Mononuclear cell (primary cell): Measurements from ENCODE around the gene CMTM8. TPM values are rescaled to one million over a fixed set of nuclear protein-coding genes. Genes with fewer than 3 reads are reported as not detected.

ENCODE experiments used
- H3K27me3 ChIP-seq: 2 replicates; pipeline ENCODE4 v1.6.0; 2011; ENCODE audit warnings: low read length, control low read depth; ENCODE audit not compliant: insufficient read depth
- H3K4me1 ChIP-seq: 2 replicates; pipeline ENCODE4 v1.5.1; 2011; ENCODE audit warnings: mild to moderate bottlenecking, low read length, control low read depth; ENCODE audit not compliant: insufficient read depth
- H3K4me3 ChIP-seq: 2 replicates; pipeline ENCODE4 v1.5.1; 2011; ENCODE audit warnings: mild to moderate bottlenecking, low read length, moderate library complexity
- H3K9me3 ChIP-seq: 2 replicates; pipeline ENCODE4 v1.5.1; 2011; ENCODE audit warnings: low read depth, mild to moderate bottlenecking, control low read depth, low read length
- total RNA-seq: library from RNA; depleted of rRNA; stranded (reverse); fragments of >200 nt; gene quantifications from one replicate; pipeline ENCODE4 v1.2.3, GENCODE V29; 2012

CMTM8 gene
- total RNA-seq, 1 donor = 2.9 TPM

DNA sequence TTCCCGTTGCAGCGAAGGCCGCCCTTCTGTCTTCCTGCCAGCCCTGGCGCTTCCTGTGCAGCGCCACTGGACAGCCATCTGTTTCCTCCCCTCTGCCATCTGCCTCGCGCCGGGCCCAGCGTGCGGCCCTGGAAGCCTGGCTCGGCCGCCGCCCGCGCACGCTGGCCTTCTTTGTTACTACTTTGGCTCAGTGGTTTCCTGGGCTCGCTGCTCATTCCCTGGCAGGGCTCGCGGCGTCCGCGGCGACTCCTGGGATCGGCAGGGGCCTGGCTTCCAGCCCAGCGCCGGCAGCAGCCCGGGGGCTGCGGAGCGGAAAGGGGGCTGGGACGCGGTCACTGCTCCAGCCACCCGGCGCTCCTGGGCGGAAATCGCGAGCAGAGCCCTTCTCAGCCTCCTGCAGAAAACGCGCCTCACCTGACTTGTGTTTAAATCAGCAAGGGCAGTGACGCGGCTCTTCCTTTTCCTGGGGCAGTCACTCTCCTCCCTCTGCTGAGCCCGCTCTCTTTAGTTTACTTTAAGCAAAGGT, 163.1 kb downstream of the CMTM8 start:
- no peaks in the 10 kb centered on the region for H3K9me3 ChIP-seq
- H3K27me3 ChIP-seq = no peaks in the 10 kb centered on the region
- H3K4me1 ChIP-seq = peaks cover 95% of the 10 kb centered on the region
- peak overlapping the region; percentile 54 for H3K4me3 ChIP-seq

DNA sequence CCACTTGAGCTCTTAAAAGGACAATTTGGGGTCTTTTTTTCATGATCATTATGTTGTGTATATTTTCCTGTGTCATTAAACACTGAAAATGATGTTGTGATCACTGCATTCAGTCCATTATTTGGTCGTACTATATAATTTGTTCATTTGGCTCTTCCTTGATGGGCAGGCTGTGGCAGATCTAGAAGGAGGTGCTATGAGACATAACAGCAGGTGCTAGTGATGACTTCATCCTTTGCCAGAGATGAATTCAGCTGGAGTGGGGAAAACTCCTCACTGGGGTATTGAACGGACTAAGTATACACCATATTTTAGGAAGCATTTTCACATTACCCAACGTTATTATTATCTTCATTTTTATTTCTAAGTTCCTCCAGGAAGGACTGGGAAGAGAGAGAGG, 165.2 kb downstream of the CMTM8 start:
- Histone ChIP-seq H3K4me3 (no peak overlapping the region), H3K27me3 (no peaks in the 10 kb centered on the region), H3K9me3 (no peaks in the 10 kb centered on the region), H3K4me1 (peaks cover 99% of the 10 kb centered on the region)

DNA sequence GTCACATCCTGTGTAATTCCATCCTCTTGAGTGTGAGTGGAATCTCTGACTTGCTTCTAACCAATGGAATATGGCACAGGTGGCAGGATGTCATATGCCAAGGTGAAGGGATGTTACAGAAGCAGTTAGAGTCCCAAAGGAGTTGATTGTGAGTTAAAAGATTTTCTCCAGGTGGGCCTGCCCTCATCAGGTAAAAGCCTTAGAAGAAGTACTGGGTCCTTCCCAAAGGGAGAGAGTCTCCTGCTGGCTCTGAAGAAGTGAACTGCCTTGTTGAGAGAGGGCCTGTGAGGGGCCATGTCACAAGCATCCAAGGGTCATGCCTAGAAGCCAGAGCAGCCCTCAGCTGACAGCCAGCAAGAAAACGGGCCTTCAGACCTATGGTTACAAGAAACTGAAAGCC, 166.2 kb downstream of the CMTM8 start:
- H3K4me3 ChIP-seq = no peak overlapping the region
- no peaks in the 10 kb centered on the region for H3K27me3 ChIP-seq
- H3K4me1 ChIP-seq = peaks cover 99% of the 10 kb centered on the region
- H3K9me3 ChIP-seq = no peaks in the 10 kb centered on the region

DNA sequence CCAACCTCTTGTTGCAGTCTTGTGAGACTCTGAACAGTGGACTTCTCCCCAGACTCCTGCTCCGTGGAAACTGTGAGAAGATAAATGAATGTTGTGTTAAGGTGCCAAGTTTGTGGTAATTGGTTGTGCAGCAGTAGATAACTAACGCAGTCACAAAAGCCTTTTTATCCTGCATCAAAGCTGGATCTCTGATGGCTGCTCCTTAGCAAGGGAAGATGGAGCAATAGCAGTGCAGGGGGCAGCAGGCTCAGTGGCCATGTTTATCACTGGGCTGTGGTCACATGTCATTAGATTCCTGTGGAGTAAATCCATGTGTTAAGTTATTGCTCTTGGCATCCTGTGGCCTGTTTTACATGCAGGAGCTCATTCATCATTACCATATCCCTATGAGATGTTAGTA, 166.7 kb downstream of the CMTM8 start:
- H3K27me3 ChIP-seq = no peaks in the 10 kb centered on the region
- no peak overlapping the region for H3K4me3 ChIP-seq
- H3K4me1 ChIP-seq = peaks cover 99% of the 10 kb centered on the region
- H3K9me3 ChIP-seq = no peaks in the 10 kb centered on the region

DNA sequence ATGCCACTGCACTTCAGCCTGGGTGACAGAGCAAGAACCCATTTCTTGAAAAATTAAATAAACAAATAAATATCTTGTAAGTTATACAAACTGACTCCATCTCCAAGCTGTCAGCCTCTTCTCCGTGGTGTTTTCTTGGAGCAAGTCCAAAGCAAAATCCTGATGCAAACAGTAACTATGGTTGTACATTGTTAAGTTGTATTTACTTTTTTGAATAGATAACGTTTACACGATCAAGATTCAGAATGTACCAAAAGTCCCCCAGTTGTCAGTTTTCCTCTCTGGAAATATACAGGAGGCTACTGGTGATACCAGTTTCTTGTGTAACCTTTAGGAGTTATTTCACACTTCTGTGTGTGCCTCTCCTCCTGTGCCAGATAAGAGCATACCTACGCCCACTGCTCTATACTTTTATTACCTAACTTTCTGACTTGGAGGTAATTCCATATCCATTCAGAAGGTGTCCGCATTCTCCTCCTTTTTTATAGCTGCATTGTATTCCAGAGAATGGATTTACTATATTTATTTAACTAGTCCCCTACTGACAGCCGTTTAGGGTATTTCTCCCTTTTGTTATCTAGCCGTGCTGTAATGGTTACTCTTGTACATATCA, 167.3 kb downstream of the CMTM8 start:
- H3K4me1 ChIP-seq = peaks cover 99% of the 10 kb centered on the region
- no peaks in the 10 kb centered on the region for H3K9me3 ChIP-seq
- no peaks in the 10 kb centered on the region for H3K27me3 ChIP-seq
- no peak overlapping the region for H3K4me3 ChIP-seq

DNA sequence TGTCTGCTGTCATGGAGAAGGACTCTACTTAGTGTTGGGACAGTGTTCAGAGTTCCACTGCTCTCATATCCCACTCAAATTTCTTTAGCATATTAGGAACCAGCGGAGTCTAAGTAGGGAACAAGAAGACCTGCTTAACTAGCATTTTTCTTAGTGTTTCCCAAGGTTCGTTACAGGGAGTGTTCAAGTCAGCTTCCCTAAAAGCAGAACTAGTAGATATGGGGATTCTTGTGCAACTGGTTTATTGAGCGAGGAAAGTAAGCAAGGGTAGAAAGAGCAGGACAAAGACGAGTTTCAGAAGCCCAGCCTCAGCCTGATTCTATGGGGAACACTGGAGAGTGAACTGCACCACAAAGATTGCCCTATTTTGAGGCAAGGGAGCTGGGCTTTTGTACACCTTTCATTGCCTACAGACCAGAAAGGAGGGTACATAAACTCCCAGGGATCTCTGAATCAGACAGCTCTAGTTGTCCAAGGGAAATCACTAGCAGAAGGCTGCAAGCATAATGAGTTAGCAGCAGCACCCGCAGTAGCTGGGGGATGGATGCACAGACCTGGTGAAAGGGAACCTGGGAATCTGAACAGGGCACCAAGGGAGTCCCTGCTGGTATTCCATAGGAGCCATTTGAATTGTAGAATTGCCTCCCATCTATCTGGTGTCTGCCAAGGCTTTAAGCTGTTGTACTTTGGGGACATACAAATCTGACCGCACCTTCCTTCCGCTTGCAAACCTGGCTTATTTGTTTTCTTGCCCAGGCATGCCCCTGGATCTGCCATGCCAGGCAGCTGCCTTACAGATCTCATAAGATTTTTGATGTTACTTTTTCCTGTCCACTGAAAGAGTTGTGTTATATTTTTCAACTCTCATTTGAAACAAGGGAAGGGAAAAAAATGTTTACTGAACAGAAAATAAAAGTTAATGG, 168.3 kb downstream of the CMTM8 start:
- no peaks in the 10 kb centered on the region for H3K27me3 ChIP-seq
- no peak overlapping the region for H3K4me3 ChIP-seq
- peaks cover 92% of the 10 kb centered on the region for H3K4me1 ChIP-seq
- H3K9me3 ChIP-seq = no peaks in the 10 kb centered on the region

DNA sequence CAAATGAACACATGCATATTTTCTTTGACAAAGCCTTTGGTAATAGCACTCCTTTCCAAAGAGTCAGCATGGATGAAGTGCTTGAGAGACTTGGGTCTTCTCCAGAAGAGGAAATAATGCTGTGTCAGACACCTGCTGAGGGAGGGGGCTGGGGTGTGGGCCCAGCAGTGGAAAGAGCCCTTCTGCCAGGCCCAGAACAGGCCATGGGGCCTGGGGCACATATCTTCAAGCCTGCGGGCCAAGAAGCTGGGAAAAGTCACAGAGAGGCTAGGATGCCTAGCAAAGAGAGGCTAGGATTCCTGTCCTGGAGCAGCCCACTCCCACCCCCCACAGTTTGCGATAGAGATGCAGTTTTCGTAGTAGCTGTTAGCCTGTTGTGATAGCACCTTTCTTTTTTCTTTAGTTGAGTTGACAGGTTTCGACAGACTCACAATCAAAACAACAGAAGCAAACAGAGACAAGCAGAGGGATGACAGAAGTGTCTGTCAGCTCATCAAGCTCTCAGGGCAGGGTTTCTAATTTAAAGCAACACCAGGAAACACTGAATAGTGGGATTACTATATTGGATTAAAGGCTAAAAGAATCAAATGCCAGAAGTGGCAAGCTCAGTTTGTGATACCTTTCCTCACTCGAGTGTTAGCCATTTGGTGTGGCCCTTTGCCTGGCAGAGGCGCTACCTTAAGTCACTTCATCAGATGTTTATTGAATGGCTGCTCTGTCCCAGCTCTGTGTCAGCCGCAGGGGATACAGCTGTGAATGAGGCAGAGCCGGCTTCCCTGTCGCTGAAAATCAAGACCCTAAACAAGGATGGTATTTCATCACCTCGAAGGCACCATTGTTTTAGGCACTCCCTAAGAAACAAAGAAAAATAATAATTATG, 172.1 kb downstream of the CMTM8 start:
- Histone ChIP-seq H3K27me3 (no peaks in the 10 kb centered on the region), H3K4me3 (no peak overlapping the region), H3K9me3 (no peaks in the 10 kb centered on the region), H3K4me1 (peaks cover 74% of the 10 kb centered on the region)

DNA sequence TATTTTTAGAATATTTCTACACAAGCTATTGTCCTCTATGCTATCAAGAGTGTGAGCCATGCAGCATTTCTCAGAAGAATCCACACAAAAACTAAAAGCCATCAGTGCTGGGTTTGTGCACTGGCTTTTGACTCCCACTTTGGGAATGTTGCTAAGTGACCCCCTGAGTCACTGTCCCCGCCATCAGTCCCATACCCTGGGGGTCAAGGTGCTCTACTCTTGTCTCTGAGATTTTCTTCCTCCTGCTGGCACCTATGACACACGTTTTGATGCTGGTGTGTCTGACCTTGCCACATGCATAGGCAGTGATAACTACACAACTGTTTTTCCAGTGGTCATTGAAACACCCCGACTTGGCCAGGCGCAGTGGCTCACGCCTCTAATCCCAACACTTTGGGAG, 173.0 kb downstream of the CMTM8 start:
- H3K4me3 ChIP-seq = no peak overlapping the region
- H3K27me3 ChIP-seq = no peaks in the 10 kb centered on the region
- H3K4me1 ChIP-seq = peaks cover 70% of the 10 kb centered on the region
- H3K9me3 ChIP-seq = no peaks in the 10 kb centered on the region

DNA sequence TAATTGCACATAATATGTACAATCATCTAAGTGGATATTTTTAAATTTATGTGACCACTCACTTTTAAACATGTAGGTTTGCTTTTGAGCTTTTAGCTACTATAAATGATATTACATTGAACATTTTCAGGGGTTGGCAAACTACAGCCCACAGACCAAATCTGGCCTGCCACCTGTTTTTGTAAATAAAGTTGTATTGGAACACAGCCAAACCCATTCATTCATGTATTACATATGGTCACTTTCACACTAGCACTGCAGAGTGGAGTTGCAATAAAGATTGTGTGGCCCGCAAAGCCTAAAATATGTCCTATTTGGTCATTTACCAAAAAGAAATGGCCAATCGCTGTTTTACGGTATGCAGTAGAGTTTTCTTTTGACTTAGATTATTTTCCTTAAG, 174.4 kb downstream of the CMTM8 start:
- H3K27me3 ChIP-seq = no peaks in the 10 kb centered on the region
- no peak overlapping the region for H3K4me3 ChIP-seq
- H3K9me3 ChIP-seq = no peaks in the 10 kb centered on the region
- H3K4me1 ChIP-seq = peaks cover 60% of the 10 kb centered on the region

DNA sequence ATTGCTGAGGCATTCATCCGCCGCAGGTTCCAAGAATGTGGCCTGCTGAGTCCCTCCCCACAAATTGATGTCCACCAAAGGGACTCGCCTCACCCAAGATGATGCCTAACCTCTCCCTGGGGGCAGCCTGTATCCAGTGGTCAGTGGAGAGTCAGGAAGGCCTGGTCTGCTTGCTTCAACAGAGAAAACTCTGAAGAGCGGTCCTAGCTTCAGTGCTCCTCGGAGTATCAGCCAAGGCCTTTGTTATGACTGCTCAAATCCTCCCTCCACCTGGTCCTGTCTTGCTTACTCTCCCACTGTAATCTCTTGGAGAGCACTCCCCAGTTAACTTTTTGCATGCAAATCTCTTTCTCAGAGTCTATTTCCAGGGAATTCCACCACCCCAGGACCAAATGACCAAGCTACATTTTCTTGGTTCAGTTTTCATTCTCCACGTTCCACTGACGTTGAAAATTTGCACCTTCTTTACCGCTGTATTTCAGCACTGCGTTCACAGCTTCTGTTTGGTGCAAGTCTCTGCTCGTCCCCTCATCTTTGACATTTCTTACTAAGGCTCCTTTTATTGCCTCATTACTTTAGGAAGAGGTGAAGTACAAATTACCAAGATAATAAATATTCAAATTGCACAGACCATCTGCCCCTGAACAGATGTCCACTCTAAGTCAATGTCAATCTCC, 175.5 kb downstream of the CMTM8 start:
- no peaks in the 10 kb centered on the region for H3K9me3 ChIP-seq
- peaks cover 50% of the 10 kb centered on the region for H3K4me1 ChIP-seq
- H3K27me3 ChIP-seq = no peaks in the 10 kb centered on the region
- no peak overlapping the region for H3K4me3 ChIP-seq

DNA sequence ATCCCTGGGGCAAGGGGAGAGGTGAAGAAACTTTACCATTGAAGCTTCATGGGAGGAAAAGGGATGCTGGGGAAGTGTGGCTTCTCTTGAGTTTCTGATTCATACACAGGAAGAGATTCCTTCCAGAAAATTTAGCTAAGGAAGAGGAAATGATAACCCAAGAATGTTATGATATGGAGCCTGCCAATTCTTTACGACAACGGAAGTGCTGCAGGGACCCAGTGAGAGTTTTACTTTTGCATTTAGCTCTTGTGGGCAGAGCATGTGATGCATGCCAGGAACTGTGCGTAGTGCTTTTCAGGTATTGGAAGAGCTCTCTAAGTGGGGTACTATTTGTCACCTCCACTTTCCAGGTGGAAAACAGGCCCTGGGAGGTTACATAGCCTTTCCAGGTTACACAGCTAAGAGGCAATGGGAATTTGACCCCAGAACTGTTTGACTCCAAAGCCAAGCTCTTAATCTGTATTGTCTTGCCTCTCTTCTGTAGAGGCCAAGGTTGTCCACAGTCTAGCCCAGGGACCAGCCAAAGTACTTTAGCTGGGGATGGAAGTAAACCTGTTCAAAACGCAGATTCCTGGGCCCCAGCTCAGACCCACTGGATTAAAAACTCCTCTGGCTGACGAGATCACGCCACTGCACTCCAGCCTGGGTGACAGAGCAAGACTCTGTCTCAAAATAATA, 176.2 kb downstream of the CMTM8 start:
- no peaks in the 10 kb centered on the region for H3K9me3 ChIP-seq
- no peaks in the 10 kb centered on the region for H3K27me3 ChIP-seq
- H3K4me1 ChIP-seq = peaks cover 49% of the 10 kb centered on the region
- no peak overlapping the region for H3K4me3 ChIP-seq

DNA sequence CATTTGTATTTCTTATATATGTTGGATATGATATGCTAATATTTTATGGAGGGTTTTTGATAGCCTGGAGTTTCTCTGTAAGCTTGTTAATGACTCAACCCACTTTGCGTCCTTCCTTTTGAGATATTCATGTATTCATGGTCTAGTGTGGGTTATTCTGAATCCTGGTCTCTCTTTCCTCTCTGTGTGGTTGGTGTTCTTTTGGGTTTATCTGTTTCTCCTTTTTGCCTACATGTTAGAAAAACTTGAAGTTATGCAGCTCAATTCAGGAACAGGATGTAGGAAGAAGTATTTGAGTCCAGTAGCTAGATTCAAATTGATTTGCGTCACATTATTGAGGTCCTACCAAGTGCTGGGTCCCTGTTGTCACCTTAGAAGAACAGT, 181.3 kb downstream of the CMTM8 start:
- H3K4me3 ChIP-seq = no peak overlapping the region
- H3K4me1 ChIP-seq = peaks cover 74% of the 10 kb centered on the region
- H3K27me3 ChIP-seq = no peaks in the 10 kb centered on the region
- no peaks in the 10 kb centered on the region for H3K9me3 ChIP-seq
